GM04504 (cell line): ENCODE measurements around the gene NEMP2.

ENCODE experiments used
- DNase-seq: peaks from one replicate; pipeline ENCODE4 v3.0.0-alpha.2; 2012; ENCODE audit warnings: low read depth

Gene NEMP2, protein sequence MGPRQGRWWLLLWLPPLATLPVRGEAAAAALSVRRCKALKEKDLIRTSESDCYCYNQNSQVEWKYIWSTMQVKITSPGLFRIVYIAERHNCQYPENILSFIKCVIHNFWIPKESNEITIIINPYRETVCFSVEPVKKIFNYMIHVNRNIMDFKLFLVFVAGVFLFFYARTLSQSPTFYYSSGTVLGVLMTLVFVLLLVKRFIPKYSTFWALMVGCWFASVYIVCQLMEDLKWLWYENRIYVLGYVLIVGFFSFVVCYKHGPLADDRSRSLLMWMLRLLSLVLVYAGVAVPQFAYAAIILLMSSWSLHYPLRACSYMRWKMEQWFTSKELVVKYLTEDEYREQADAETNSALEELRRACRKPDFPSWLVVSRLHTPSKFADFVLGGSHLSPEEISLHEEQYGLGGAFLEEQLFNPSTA

DNA sequence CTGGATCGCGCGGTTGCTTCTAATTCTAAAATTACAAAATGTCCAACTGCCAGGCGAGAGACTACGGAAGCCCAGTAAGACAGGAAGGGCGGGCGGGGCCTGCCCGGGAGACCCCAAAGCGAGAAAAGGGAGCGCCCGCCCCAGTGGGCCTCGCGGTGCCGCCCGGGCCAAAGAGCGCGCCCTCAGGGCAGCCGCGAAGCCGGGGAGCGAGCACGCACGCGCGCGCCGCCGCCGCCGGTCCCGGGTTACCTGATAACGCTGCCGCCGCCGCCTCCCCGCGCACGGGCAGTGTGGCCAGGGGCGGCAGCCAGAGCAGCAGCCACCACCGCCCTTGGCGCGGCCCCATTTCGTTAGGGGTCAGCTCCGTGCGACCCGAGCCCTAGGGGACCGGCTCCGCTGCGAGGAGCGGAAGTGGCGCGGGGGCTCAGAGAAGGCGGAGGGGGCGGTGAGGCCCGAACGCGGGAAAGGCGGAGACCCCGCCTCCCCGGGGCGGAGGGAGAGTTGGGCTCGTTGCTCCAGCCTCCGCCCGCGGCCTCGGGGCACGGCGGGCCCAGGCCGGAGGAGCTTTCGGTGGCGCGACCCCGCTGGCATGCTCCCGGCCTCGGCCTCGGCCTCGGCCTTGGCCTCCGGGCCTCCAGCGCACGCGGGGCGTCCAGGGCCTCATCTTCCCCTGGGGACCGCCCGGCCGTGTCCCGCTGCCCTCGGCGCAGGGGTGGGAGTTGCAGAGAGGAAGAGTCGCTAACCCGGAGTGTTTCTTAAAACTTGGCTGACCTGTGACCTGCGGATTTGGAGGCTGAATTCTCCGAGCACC, at the start of gene NEMP2:
Gene NEMP2, minus strand, starts transcription at position 413 of the 811 bp plus-strand sequence. Its CDS starts 67 bp downstream, at position 346.
- no peak for DNase-seq

GRCh38 chr2:190583507-190584337, 49.2 kb upstream of the NEMP2 start:
- DNase-seq = no peak

GRCh38 chr2:190582736-190583506, 48.4 kb upstream of the NEMP2 start:
- DNase-seq = no peak

DNA sequence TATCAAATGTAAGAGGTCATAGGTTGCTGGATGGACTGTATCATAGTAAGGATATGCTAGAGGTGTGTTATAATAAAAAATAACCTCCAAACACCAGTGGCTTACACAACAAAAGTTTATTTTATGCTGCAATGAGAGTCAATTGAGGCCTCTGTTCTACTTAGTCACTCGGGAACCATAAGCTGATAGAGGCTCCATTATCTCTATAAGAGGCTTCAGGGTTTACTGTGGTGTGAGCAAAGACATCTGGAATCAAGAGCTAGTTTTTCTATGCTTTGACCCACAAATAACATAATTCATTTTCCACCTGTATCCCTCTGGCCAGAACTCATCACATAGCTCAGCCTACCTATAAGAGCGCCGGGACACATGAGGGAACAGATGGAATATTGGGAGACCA, 47.5 kb upstream of the NEMP2 start:
- DNase-seq = no peak

DNA sequence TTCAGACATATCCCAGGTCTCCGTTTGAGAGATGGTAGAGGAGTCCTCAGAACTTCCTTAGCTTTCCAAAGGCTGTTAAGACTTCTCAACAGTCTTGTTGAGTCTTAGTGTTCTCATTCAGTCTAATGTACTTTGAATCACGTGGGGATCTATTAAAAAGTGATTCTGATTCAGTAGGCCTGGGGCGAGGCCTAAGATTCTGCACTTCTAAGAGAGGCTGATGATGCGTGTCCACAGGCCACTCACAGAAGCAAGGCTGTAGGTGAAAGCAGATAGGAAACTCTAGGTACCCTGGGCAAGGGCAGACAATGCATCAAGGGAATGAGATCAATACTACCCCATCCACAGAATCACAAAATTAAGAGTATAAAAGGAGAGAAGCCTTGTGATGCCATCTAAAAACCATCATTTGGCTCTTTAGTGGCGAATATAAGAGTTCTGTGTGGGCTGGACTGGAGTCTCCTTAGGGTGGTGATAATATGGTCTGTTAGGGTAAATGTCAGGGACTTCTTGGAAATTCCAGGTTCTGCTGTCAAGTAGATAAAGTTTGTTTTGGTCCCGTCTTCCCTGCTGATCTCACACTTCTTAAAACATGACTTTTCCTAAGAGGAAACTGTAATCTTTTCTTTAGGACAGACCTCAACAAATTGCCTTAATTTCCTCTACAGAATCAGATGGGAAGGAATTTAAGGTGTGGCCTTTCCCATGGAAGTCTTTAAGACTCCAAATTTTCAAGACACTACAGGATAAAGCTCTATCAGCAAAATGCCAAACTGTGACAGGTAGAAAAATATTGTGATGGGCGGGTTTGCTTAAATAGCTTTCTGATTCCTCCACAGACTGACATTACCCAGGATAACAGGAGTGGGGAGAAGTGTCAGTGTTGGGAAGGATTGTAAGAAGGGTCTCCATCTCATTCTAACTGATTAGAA, 45.7 kb upstream of the NEMP2 start:
- no peak for DNase-seq

DNA sequence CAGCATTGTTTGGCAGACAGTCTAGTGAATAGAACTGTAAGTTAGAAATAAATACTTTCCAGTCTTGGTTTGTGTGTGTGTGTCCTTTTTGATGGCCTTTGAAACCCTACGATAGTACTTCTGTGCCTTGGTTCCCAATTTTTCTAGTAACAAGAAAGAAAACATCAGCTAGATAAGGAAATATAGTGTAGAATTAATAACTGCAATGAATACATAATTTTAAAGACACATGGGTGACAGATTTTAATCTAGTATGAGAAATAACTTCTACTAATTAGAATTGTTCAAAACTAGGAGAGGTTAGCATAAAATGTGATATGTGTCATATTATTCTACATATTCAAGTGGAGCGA, 44.5 kb upstream of the NEMP2 start:
- no peak for DNase-seq

DNA sequence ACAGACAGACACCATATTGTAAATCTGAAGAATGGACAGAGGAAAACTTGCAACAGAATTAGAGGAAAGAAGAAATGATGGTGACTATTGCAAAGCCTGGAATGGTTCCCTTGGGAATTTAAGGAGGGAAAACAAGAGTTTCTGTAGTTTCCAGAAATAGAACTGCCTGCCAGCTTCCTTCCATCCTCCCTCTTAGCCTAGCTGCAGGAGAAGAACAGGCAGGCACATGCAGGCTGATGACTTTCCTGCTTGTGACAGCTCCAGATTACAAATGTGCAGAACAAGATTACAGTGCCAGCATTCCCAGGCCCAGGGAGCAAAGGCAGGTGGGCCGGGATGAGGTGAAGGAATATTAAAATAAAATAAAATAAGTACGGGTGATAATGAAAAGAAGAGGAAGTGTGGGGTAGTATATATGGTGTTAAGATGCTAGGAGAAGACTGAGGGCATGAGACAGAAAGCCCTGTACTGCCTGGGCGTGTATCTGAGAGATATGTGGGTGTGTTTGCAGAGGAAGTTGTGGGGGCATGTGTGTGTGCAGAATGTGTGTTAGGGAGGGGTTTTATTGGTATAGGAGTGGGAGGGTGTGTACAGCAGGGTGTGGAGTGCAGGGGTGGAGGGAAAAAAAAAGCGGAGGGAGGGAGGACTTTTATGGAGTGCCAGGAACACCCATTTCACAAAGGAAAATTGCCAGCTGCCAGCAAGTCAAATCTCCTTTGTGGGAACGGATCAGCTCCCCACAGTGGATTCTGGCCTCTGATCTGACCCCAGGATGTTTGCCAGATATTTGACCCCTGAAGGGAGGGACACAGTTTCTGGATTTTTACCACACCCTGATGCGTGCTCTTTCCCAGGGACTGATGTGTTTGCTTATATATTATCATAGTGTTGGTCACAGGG, 43.9 kb upstream of the NEMP2 start:
- DNase-seq = no peak

GRCh38 chr2:190576573-190576972, 42.1 kb upstream of the NEMP2 start:
- no peak for DNase-seq

GRCh38 chr2:190575263-190575662, 40.7 kb upstream of the NEMP2 start:
- DNase-seq = no peak

DNA sequence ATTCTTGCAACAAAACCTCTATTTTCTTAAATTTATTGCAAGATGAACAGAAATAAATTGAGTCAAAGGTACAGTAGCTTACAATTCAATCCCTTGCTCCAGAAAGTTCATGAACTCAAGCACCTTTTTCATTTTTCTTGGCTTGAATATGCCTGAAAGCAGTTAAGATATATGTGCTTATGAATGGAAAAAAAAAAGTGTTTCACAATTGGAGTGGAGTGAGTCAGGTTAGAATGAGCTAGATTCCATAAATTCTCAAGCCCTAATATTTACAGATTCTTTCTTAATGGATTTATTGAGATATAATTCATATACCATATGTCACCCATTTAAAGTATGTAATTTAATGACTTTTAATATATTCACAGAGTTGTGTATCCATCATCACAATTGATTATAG, 39.6 kb upstream of the NEMP2 start:
- no peak for DNase-seq

DNA sequence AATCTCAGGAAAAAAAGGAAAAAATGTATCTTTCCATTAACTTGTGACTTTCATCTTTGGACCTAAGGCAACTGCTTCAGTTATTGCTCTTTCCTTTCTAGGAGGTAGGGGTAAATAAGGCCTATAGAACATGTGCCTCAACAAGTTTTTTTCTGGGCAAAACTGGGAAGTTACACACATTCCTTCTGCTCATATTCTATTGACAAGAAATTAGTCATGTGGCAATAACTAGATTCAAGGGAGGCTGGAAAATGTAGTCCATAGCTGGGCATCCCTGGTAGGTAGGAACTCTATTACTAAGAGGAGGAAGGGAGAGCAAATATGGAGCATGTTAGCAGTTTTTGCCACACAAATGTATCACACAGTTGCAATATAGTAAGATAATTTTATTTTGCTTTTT, 37.7 kb upstream of the NEMP2 start:
- no peak for DNase-seq

GRCh38 chr2:190571686-190572085, 37.2 kb upstream of the NEMP2 start:
- DNase-seq = no peak

GRCh38 chr2:190570871-190571270, 36.3 kb upstream of the NEMP2 start:
- DNase-seq = no peak

GRCh38 chr2:190569994-190570755, 35.7 kb upstream of the NEMP2 start:
- DNase-seq = no peak

- no peak for DNase-seq
Observed at GRCh38 chr2:190564838-190565237, 30.3 kb upstream of the NEMP2 start.

- no peak for DNase-seq
Observed at GRCh38 chr2:190563646-190564045, 29.1 kb upstream of the NEMP2 start.

DNA sequence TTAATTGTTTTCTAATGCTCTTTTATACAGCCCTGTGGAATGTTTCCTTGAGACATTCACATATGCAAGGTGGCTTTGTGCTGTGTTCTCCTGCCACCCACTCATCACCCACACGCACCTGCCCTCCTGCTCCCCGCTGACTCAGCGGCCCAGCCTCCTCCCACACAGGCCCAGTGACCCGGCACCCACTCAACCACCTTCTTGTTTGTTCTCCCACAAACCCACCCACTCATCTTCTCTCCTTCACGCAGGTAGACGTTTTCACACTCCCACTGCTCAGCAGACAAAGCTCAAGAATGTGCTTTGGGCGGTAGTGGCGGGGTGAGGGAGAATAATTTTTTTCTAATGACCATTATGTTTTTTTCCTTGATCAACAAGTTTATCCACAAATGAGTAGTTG, 28.6 kb upstream of the NEMP2 start:
- no peak for DNase-seq

DNA sequence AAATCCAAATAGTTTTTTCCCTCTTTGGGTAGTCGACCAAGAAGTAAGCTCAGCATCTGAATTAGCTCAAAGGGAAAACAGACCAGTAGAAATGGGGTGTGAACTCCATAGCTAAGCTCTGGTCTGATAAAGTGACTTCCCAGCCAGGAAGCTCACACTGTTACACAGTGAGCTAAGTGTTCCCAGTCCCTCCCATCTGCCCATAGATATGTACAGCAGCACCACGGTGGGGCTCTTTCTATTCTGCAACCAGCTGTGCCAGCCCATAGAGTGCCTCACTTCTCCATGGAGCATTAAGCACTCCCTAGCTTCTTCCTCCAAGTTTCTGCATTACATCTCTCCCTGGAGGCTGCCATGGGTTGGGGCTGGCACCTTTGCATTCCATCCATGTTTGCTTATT, 27.6 kb upstream of the NEMP2 start:
- DNase-seq = no peak

GRCh38 chr2:190561094-190561493, 26.6 kb upstream of the NEMP2 start:
- DNase-seq = no peak
